ENCODE measurements around the gene PWWP2B.
"Not testable (repeated sequence)": the region's sequence is repeated elsewhere in the genome, so short reads cannot be mapped to it uniquely, and the experiment has no call there.

PWWP2B gene

GRCh38 chr10:132374612-132375011 is 22.4 kb upstream of the PWWP2B start:
- no peak overlapping the region for H3K4me3 ChIP-seq (ENCODE audit: low read depth, low read length)
- TF ChIP-seq POLR2A (IDR thresholded peaks at IDR 0.05; ENCODE audit: extremely low read depth, insufficient read length) (no peak), MAX (IDR thresholded peaks at IDR 0.05; ENCODE audit: low read depth, low read length) (no peak), MYC (IDR thresholded peaks at IDR 0.05; ENCODE audit: low read depth, low read length) (no peak), CTCF (IDR thresholded peaks at IDR 0.05; ENCODE audit: low read depth, low read length) (no peak)
- DNase-seq (ENCODE audit: low read depth) = peak; percentile 16

- TF ChIP-seq POLR2A (IDR thresholded peaks at IDR 0.05; ENCODE audit: extremely low read depth, insufficient read length) (no peak), CTCF (IDR thresholded peaks at IDR 0.05; ENCODE audit: low read depth, low read length) (no peak), MAX (IDR thresholded peaks at IDR 0.05; ENCODE audit: low read depth, low read length) (peak; percentile 91), MYC (IDR thresholded peaks at IDR 0.05; ENCODE audit: low read depth, low read length) (0 out of 2 replicates have a peak, but pooled peaks have one; percentile 30)
- H3K4me3 ChIP-seq (ENCODE audit: low read depth, low read length) = peak overlapping the region; percentile 0
- peak; percentile 87 for DNase-seq (ENCODE audit: low read depth)
These were observed 21.7 kb upstream of the PWWP2B start for GRCh38 chr10:132375116-132375794.

- peak overlapping the region; percentile 8 for H3K4me3 ChIP-seq (ENCODE audit: low read depth, low read length)
- no peak for DNase-seq (ENCODE audit: low read depth)
- TF ChIP-seq CTCF (IDR thresholded peaks at IDR 0.05; ENCODE audit: low read depth, low read length) (no peak), POLR2A (IDR thresholded peaks at IDR 0.05; ENCODE audit: extremely low read depth, insufficient read length) (no peak), MYC (IDR thresholded peaks at IDR 0.05; ENCODE audit: low read depth, low read length) (no peak), MAX (IDR thresholded peaks at IDR 0.05; ENCODE audit: low read depth, low read length) (no peak)
These were observed 21.2 kb upstream of the PWWP2B start for GRCh38 chr10:132375795-132376297.

GRCh38 chr10:132376394-132376851 is 20.6 kb upstream of the PWWP2B start:
- no peak overlapping the region for H3K4me3 ChIP-seq (ENCODE audit: low read depth, low read length)
- no peak for DNase-seq (ENCODE audit: low read depth)
- TF ChIP-seq CTCF (IDR thresholded peaks at IDR 0.05; ENCODE audit: low read depth, low read length) (no peak), POLR2A (IDR thresholded peaks at IDR 0.05; ENCODE audit: extremely low read depth, insufficient read length) (no peak), MYC (IDR thresholded peaks at IDR 0.05; ENCODE audit: low read depth, low read length) (no peak), MAX (IDR thresholded peaks at IDR 0.05; ENCODE audit: low read depth, low read length) (no peak)

- DNase-seq (ENCODE audit: low read depth) = no peak
- TF ChIP-seq MAX (IDR thresholded peaks at IDR 0.05; ENCODE audit: low read depth, low read length) = no peak
- TF ChIP-seq CTCF (IDR thresholded peaks at IDR 0.05; ENCODE audit: low read depth, low read length) = no peak
- TF ChIP-seq POLR2A (IDR thresholded peaks at IDR 0.05; ENCODE audit: extremely low read depth, insufficient read length) = no peak
- TF ChIP-seq MYC (IDR thresholded peaks at IDR 0.05; ENCODE audit: low read depth, low read length) = no peak
- H3K4me3 ChIP-seq (ENCODE audit: low read depth, low read length) = no peak overlapping the region
These were observed 19.7 kb upstream of the PWWP2B start for GRCh38 chr10:132377326-132377725.

GRCh38 chr10:132379026-132379425 is 18.0 kb upstream of the PWWP2B start:
- not testable (repeated sequence) for DNase-seq (ENCODE audit: low read depth); H3K4me3 ChIP-seq (ENCODE audit: low read depth, low read length)

GRCh38 chr10:132380986-132381385 is 16.0 kb upstream of the PWWP2B start:
- not testable (repeated sequence) for DNase-seq (ENCODE audit: low read depth); H3K4me3 ChIP-seq (ENCODE audit: low read depth, low read length)

Data from NB4 (cell line).